ENCODE results near the gene PFN3. TPM values are rescaled to one million over a fixed set of nuclear protein-coding genes. Genes with fewer than 3 reads are reported as not detected.

PFN3 gene
- total RNA-seq, 1 donor from 2014 or later = not detected

DNA sequence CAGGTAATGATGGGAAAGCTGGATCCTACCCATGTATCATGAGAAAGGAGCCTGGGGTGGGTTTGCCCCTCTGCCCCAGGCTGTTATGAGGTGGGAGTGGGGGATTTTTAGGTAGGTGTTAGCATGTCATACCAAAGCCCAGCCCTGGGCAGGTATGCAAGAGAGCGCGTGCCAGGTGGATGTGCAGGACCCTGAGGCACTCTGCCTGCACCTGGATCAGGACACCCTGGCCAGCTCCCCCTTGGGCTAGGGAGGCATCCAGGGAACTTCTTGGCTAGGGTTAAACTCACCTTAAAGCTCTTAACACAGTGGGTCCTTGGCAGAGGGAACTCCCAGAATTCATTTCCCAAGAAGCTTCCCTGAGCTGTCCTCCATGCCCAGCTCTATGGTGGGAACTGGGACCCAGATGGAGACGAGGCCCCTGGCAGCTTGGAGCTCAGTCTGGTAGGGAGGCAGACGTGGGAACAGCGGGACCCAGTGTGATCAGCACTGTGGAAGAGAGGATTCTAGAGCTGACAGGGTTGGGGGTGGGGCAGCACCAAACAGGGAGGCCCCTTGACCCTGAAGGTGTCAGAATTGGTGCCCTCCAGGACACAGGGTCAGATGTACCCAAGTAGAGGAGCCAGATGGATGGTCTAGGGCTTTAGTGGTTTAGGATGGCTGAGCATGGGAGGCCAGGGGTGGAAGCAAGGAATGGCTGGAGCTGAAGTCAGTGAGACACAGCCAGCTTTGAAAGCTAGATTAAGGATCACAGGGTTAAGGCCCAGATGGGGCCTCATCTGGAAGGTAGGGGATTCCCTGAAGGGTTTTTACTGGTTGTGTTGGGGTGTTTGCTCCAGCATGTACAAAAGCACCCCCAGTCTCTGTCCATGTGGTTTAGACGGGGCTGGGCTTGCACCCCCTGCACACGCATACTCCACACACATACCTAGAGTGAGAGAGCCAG is 43.9 kb upstream of the PFN3 start:
- no peak for FAIRE-seq

DNA sequence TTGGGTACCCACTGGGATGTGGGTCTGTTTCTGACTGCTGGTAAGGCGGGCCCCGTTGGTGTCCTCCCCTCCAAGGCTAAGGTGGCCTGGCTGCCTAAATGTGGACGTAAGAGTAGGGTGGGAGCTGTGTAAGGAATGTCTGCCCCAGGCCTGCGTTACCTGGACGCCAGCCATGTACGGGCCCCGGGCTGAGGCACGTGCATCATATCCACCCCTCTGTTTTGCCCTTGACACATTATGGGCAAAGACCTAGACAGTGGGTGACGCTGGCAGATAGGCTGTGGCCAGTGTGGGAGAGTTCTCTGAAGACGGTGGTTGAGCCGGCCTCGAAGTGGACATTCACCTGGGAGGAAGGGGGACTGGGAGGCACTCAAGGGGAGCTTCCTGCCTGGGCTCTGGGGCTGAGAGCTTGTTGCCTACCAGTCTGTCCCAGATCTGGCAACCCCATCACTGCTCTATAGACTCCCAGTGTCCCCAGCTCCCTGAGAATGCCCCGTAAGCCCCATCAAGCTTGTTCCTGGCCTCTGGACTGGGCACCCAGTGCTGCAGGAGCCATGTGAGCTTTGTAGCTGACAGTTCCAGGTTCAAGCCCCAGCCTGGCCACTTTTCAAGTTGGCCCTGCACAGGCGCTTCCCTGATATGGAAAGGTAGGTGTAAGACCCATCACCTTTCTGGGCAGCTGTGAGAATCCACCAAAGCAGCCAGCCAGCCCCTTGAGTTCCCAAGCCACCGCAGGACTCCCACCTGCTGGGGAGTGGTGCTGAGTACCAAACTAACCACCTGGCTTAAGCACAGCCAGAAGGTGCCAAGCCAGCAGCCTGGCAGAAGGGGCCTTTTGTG is 42.9 kb upstream of the PFN3 start:
- Histone ChIP-seq H3K4me3 (ENCODE audit: insufficient read depth, low read depth, low read length) (no peak overlapping the region), H3K9me3 (ENCODE audit: insufficient read depth, low read depth, low read length) (no peaks in the 10 kb centered on the region), H2AFZ (ENCODE audit: low read depth, low read length) (no peak overlapping the region), H3K36me3 (ENCODE audit: insufficient read depth, low read length) (no peaks in the 10 kb centered on the region), H3K4me2 (ENCODE audit: low read length) (no peak overlapping the region), H3K27ac (ENCODE audit: low read depth, low read length) (no peak overlapping the region), H3K79me2 (ENCODE audit: insufficient read depth, low read length) (no peaks in the 10 kb centered on the region), H3K4me1 (ENCODE audit: insufficient read depth, low read length) (peaks cover 16% of the 10 kb centered on the region), H3K9ac (ENCODE audit: low read length) (no peak overlapping the region), H4K20me1 (ENCODE audit: insufficient read depth, low read length) (peaks cover 8% of the 10 kb centered on the region), H3K27me3 (ENCODE audit: insufficient read depth, low read length) (no peaks in the 10 kb centered on the region)
- TF ChIP-seq EZH2 (IDR thresholded peaks at IDR 0.05; ENCODE audit: insufficient read depth, low read length) = no peak
- TF ChIP-seq, protein P1, sequence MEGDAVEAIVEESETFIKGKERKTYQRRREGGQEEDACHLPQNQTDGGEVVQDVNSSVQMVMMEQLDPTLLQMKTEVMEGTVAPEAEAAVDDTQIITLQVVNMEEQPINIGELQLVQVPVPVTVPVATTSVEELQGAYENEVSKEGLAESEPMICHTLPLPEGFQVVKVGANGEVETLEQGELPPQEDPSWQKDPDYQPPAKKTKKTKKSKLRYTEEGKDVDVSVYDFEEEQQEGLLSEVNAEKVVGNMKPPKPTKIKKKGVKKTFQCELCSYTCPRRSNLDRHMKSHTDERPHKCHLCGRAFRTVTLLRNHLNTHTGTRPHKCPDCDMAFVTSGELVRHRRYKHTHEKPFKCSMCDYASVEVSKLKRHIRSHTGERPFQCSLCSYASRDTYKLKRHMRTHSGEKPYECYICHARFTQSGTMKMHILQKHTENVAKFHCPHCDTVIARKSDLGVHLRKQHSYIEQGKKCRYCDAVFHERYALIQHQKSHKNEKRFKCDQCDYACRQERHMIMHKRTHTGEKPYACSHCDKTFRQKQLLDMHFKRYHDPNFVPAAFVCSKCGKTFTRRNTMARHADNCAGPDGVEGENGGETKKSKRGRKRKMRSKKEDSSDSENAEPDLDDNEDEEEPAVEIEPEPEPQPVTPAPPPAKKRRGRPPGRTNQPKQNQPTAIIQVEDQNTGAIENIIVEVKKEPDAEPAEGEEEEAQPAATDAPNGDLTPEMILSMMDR (IDR thresholded peaks at IDR 0.05; ENCODE audit: insufficient read depth, low read depth, low read length) = no peak
- H3K4me3 Mint-ChIP-seq (ENCODE audit: unreplicated experiment) = no peak overlapping the region
- peaks cover 1% of the 10 kb centered on the region for H3K9me3 Mint-ChIP-seq (ENCODE audit: unreplicated experiment)
- peak overlapping the region; percentile 18 for H3K27ac Mint-ChIP-seq (ENCODE audit: unreplicated experiment)
- DNase-seq (ENCODE audit: low read depth) (no peak), FAIRE-seq (no peak)
- H3K36me3 Mint-ChIP-seq (ENCODE audit: low read depth, unreplicated experiment) = peaks cover 10% of the 10 kb centered on the region
- no peaks in the 10 kb centered on the region for H3K27me3 Mint-ChIP-seq (ENCODE audit: low read depth, unreplicated experiment)
- H3K4me1 Mint-ChIP-seq (ENCODE audit: low read depth, unreplicated experiment) = peaks cover 16% of the 10 kb centered on the region

More for the DNA sequence above, 43.9 kb upstream of the PFN3 start:
- H3K36me3 Mint-ChIP-seq (ENCODE audit: low read depth, unreplicated experiment) = peaks cover 8% of the 10 kb centered on the region
- Histone ChIP-seq H3K4me1 (ENCODE audit: insufficient read depth, low read length) (peaks cover 18% of the 10 kb centered on the region), H3K4me3 (ENCODE audit: insufficient read depth, low read depth, low read length) (no peak overlapping the region), H2AFZ (ENCODE audit: low read depth, low read length) (no peak overlapping the region), H3K27ac (ENCODE audit: low read depth, low read length) (no peak overlapping the region), H3K4me2 (ENCODE audit: low read length) (no peak overlapping the region), H4K20me1 (ENCODE audit: insufficient read depth, low read length) (peaks cover 13% of the 10 kb centered on the region), H3K36me3 (ENCODE audit: insufficient read depth, low read length) (no peaks in the 10 kb centered on the region), H3K27me3 (ENCODE audit: insufficient read depth, low read length) (no peaks in the 10 kb centered on the region), H3K79me2 (ENCODE audit: insufficient read depth, low read length) (no peaks in the 10 kb centered on the region), H3K9me3 (ENCODE audit: insufficient read depth, low read depth, low read length) (no peaks in the 10 kb centered on the region), H3K9ac (ENCODE audit: low read length) (no peak overlapping the region)
- H3K27me3 Mint-ChIP-seq (ENCODE audit: low read depth, unreplicated experiment) = no peaks in the 10 kb centered on the region
- TF ChIP-seq, protein P1 (IDR thresholded peaks at IDR 0.05; ENCODE audit: insufficient read depth, low read depth, low read length) = no peak
- TF ChIP-seq EZH2 (IDR thresholded peaks at IDR 0.05; ENCODE audit: insufficient read depth, low read length) = no peak
- H3K27ac Mint-ChIP-seq (ENCODE audit: unreplicated experiment) = peak overlapping the region; percentile 18
- no peak overlapping the region for H3K4me3 Mint-ChIP-seq (ENCODE audit: unreplicated experiment)
- DNase-seq (ENCODE audit: low read depth) = no peak
- peaks cover 21% of the 10 kb centered on the region for H3K4me1 Mint-ChIP-seq (ENCODE audit: low read depth, unreplicated experiment)
- no peaks in the 10 kb centered on the region for H3K9me3 Mint-ChIP-seq (ENCODE audit: unreplicated experiment)

All from astrocyte (in vitro differentiated cells and primary cell).